ENCODE results near the gene BCL2L1. TPM values are rescaled to one million over a fixed set of nuclear protein-coding genes. Genes with fewer than 3 reads are reported as not detected.

BCL2L1 gene
- total RNA-seq, 1 donor from 2014 or later: 136 TPM

- Mint-ChIP-seq H3K27ac (ENCODE audit: unreplicated experiment) (peak overlapping the region; percentile 16), H3K27me3 (ENCODE audit: unreplicated experiment) (peaks cover 3% of the 10 kb centered on the region), H3K36me3 (ENCODE audit: unreplicated experiment) (peaks cover 5% of the 10 kb centered on the region), H3K9me3 (ENCODE audit: unreplicated experiment) (peaks cover 5% of the 10 kb centered on the region), H3K4me3 (ENCODE audit: unreplicated experiment) (no peak overlapping the region), H3K4me1 (ENCODE audit: low read depth, unreplicated experiment) (peaks cover 29% of the 10 kb centered on the region)
- TF ChIP-seq, protein P1, sequence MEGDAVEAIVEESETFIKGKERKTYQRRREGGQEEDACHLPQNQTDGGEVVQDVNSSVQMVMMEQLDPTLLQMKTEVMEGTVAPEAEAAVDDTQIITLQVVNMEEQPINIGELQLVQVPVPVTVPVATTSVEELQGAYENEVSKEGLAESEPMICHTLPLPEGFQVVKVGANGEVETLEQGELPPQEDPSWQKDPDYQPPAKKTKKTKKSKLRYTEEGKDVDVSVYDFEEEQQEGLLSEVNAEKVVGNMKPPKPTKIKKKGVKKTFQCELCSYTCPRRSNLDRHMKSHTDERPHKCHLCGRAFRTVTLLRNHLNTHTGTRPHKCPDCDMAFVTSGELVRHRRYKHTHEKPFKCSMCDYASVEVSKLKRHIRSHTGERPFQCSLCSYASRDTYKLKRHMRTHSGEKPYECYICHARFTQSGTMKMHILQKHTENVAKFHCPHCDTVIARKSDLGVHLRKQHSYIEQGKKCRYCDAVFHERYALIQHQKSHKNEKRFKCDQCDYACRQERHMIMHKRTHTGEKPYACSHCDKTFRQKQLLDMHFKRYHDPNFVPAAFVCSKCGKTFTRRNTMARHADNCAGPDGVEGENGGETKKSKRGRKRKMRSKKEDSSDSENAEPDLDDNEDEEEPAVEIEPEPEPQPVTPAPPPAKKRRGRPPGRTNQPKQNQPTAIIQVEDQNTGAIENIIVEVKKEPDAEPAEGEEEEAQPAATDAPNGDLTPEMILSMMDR (IDR thresholded peaks at IDR 0.05; ENCODE audit: partially characterized antibody, unreplicated experiment): no peak
- no peak for DNase-seq
Observed at GRCh38 chr20:31698803-31699718, 23.6 kb downstream of the BCL2L1 start.

DNA sequence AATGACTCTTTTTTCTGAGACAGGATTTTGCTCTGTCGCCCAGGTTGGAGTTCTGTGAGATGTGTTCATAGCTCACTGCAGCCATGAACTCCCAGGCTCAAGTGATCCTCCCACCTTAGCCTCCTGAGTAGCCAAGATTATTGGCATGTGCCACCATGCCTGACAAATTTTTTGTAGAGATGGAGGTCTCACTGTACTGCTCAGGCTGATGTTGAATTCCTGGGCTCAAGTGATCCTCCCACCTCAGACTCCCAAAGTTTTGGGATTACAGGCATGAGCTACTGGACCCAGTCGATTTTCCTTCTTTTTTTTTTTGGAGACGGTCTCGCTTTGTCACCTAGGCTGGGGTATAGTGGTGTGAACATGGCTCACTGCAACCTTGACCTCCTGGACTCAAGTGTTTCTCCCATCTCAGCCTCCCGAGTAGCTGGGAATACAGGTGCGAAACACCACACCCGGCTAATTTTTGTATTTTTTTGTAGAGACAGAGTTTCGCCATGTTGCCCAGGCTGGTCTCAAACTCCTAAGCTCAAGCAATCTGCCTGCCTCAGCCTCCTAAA, 24.3 kb downstream of the BCL2L1 start:
- DNase-seq: no peak
- peaks cover 11% of the 10 kb centered on the region for H3K9me3 Mint-ChIP-seq (ENCODE audit: unreplicated experiment)
- TF ChIP-seq, protein P1 (IDR thresholded peaks at IDR 0.05; ENCODE audit: partially characterized antibody, unreplicated experiment): no peak
- H3K36me3 Mint-ChIP-seq (ENCODE audit: unreplicated experiment): peaks cover 5% of the 10 kb centered on the region
- peaks cover 35% of the 10 kb centered on the region for H3K4me1 Mint-ChIP-seq (ENCODE audit: low read depth, unreplicated experiment)
- no peak overlapping the region for H3K4me3 Mint-ChIP-seq (ENCODE audit: unreplicated experiment)
- H3K27me3 Mint-ChIP-seq (ENCODE audit: unreplicated experiment): peaks cover 7% of the 10 kb centered on the region
- peak overlapping the region; percentile 16 for H3K27ac Mint-ChIP-seq (ENCODE audit: unreplicated experiment)

- peak overlapping the region; percentile 95 for H3K27ac Mint-ChIP-seq (ENCODE audit: unreplicated experiment)
Observed at GRCh38 chr20:31695849-31696804, 26.5 kb downstream of the BCL2L1 start.

GRCh38 chr20:31694842-31695593, 27.6 kb downstream of the BCL2L1 start:
- Mint-ChIP-seq H3K4me3 (ENCODE audit: unreplicated experiment) (peak overlapping the region; percentile 1), H3K27me3 (ENCODE audit: unreplicated experiment) (peaks cover 9% of the 10 kb centered on the region), H3K4me1 (ENCODE audit: low read depth, unreplicated experiment) (peaks cover 47% of the 10 kb centered on the region), H3K36me3 (ENCODE audit: unreplicated experiment) (no peaks in the 10 kb centered on the region), H3K27ac (ENCODE audit: unreplicated experiment) (peak overlapping the region; percentile 95), H3K9me3 (ENCODE audit: unreplicated experiment) (peaks cover 13% of the 10 kb centered on the region)
- DNase-seq: no peak
- TF ChIP-seq, protein P1 (IDR thresholded peaks at IDR 0.05; ENCODE audit: partially characterized antibody, unreplicated experiment): no peak

More at GRCh38 chr20:31695849-31696804, 26.5 kb downstream of the BCL2L1 start:
- DNase-seq: no peak
- peaks cover 5% of the 10 kb centered on the region for H3K36me3 Mint-ChIP-seq (ENCODE audit: unreplicated experiment)
- TF ChIP-seq, protein P1 (IDR thresholded peaks at IDR 0.05; ENCODE audit: partially characterized antibody, unreplicated experiment): no peak
- peaks cover 9% of the 10 kb centered on the region for H3K27me3 Mint-ChIP-seq (ENCODE audit: unreplicated experiment)
- peaks cover 45% of the 10 kb centered on the region for H3K4me1 Mint-ChIP-seq (ENCODE audit: low read depth, unreplicated experiment)
- H3K9me3 Mint-ChIP-seq (ENCODE audit: unreplicated experiment): peaks cover 11% of the 10 kb centered on the region
- H3K4me3 Mint-ChIP-seq (ENCODE audit: unreplicated experiment): no peak overlapping the region

Measured in glutamatergic neuron (in vitro differentiated cells).